Measurements from ENCODE around the gene SLC28A1.

Gene SLC28A1

DNA sequence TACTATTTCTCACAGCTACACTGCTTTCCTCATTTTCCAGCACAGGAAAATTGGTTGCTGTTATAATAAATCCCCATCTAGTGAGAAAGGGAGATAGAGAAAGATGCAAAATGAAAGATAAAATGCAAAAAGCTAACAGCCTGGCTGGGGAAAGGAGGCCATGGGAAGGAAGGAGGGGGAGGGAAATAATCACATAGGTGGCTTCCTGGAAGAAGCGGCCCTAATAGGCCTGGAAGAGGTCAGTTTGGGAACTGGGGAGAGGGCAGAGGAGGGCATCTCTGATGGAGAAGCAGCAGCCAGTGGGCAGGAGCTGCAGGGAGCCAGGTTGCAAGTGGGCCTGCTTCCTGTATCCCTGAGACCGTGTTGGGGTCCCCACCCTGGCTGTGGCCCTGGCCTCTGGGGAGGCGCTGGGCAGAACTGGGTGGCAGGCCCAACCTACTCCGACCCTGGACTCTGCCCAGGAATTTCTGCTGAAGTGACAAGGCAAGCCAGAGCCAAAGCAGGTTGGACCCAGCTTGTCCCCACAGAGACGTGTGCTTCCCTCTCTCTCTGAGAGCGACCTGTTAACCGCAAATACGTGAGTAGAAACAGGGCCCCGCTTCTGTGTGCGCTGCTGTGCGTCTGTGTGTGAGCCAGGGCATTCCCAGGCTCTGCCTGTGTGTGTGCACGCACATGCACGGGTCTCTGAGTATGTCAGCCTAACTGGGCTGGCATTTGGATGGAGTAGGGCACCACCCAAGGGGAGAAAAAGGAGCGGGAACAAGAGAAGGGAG lies 1.9 kb downstream of the SLC28A1 start:
- DNase-seq (ENCODE audit: low spot score), result no peak

DNA sequence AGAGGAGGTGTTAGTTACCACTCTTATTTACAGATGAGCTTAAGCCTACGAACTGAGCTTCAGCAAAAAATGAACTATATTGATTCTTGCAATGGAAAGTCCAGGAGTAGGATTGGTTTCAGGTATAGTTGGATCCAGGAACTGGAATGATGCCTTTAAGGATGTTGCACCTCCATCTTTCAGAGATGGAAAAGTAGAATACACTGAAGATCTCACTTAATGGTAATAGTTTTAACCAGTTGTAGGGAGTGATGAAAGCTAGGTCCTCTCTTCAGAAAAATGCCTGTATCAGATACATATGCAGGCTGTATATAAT lies 2.5 kb downstream of the SLC28A1 start:
- DNase-seq (ENCODE audit: low spot score), result no peak

DNA sequence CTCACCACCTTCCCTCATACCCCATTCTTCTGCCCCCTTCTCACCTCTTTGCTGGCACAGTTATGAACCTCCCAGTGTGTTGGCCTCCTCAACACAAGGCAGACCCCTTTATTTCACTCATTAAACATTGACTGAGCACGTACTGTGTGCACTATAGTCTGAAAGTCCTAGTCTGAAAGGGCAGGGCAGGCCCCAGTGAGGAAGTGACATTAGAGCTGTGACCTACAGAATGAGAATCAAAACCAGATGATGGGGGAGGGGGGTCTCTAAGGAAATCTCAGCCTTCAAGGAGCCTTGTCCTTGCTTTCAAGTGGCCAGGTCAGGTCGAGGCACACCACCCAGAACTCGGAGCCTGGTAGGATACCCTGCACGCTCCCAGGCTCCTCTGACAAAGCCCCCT lies 3.5 kb downstream of the SLC28A1 start:
- no peak for DNase-seq (ENCODE audit: low spot score)

DNA sequence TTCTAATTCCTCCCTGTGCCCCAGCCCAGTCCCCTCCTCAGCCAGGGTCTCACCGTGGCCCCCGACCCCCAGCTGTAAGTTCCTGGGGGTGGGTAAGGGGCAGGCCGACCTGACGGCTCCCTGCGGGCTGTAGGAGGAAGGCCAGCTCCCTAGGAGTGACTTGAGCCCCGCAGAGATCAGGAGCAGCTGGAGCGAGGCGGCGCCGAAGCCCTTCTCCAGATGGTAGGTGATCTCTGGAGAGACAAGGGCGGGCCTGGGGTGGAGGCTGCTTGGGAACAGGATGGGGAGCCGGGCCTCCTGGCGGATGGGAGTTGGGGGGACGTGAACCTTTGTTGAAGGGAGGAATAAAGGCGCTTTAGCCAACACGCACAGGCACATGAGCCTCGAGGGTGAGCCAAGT lies 4.2 kb downstream of the SLC28A1 start:
- DNase-seq (ENCODE audit: low spot score), result peak; percentile 75

DNA sequence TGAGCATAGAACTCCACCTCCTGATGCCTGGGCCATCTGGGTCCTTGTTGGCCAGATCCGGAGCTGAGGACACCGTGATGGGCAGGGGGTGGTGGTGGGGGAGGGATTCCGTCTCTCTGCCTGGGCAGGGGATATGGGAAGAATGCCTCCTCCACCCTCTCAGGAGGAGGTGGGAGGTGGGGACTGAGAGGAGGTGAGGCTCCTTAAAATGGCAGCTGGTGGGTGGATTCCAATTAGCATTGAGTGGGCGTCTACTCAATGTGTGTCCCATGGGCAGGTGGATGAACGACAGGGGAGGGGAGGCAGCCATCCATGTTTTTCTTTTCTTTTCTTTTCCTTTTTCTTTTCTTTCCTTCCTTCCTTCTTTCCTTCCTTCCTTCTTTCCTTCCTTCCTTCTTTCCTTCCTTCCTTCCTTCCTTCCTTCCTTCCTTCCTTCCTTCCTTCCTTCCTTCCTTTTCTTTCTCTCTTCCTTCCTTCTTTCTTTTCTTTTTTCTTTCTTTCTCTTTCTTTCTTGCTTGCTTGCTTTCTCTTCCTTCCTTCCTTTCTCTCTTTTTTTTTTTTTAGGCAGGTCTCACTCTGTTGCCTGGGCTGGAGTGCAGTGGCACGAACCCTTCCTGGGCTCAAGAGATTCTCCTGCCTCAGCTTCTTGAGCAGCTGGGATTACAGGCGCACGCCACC lies 5.0 kb downstream of the SLC28A1 start:
- no peak for DNase-seq (ENCODE audit: low spot score)

DNA sequence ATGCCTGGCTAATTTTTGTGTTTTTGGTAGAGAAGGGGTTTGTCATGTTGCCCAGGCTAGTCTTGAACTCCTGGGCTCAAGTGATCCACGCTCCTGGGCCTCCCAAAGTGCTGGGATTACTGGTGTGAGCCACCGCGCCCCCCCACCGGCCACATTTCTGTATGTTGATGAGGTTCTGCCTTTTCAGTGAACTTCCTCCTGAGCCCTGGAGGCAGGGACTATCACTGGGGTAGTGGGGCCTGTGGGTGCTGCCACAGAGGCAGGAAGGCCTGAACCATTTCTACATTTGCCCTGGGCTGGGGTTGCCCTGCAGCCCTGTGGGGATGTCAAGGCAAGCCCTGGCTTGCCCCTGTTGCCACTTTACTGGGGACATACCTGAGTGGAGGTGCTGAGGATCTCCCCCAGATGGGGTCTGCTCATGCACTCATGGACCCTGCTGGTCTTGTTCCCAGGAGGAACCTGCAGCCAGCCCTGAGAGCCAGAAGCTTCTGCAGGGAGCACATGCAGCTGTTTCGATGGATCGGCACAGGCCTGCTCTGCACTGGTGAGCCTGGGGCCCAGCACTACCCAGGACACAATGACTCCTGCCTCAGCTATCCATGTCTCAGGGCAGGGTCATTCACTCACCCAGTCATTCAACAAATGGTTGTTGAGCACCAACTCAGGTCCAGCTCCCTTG lies 5.7 kb downstream of the SLC28A1 start:
- no peak for DNase-seq (ENCODE audit: low spot score)

DNA sequence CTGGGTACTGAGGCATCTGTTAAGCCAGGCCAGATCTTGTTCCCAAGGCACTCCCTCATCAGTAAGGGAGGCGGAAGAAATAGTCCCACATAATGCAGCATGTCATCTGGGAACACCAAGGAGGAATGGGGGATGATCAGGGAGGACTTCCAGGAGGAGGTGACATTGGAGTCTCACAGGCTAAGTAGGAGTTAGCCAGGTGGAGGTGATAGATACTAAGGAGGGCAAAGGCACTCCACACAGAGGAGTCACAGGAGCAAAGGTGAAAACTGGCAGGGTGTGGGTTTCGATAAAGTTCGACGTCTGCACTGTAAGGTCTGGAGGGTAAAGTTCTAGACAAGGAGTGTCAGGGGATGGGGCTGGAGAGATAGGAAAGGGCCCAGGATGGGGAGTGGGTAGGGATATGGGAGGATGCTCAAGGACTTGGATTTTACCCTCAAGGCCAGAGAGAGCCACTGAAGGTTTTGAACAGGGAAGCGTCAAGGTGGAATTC lies 6.3 kb downstream of the SLC28A1 start:
- DNase-seq (ENCODE audit: low spot score), result no peak

DNA sequence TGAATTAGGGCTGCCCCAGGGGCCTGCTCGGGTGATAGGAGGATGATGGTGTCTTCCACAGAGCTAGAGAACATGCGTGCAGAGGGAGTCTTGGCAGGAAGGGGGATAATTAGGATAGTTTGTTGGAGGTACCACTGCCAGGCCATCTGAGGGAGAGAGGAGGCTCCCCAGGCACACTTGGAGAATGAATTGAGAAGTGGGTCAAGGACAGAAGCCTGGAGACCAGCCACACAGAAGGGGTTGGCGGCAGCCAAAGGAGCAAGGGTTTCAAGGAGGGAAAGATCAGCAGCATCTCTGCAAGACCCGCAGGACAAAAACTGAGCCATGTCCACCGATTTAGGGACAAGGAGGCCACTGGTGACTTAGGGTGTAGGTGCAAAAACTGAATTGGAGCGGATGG lies 6.9 kb downstream of the SLC28A1 start:
- DNase-seq (ENCODE audit: low spot score), result no peak

DNA sequence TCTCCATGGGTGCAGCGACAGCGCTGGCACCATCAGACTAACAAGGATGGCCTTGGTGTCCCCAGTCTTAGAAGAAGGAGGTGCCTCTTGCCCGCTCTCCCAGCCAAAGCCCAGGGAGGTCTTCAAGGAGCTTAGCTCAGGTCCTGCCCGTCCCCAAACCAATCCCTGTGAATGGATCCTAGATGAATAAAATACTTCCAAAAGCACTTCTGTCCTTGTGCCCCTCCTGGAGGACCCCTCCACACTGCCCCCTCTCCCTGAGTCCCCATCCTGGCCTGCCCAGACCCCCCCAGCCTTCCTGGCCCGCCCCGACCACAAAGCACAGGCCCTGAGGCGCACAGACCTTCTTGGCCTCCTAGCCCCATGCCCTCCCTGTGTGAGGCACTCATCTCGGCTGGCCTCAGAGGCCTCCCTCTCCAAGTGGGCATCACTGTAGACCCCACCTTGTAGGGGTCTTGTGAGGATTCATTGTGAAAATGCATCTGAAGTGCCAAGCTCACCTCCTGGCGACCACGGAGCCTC lies 8.4 kb downstream of the SLC28A1 start:
- DNase-seq (ENCODE audit: low spot score), result no peak

DNA sequence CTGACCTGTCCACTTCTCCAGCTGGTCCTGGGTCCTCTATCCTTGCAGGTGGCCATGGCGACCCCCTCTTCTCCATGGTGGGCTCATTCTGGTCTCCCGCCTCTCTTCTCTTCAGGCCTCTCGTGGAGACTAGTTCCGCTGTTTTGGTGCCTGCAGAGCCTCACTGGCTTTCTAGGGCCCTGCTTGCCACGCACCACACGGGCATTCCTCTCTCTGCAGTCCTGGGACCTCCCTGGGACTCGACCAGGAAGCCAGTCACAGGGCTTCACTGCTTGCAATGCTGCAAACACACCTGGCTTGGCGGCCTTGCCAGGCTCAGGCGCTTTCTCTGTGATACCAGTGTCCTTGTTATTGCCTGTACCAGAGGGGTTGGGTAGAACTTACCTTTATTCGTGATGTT lies 9.1 kb downstream of the SLC28A1 start:
- no peak for DNase-seq (ENCODE audit: low spot score)

DNA sequence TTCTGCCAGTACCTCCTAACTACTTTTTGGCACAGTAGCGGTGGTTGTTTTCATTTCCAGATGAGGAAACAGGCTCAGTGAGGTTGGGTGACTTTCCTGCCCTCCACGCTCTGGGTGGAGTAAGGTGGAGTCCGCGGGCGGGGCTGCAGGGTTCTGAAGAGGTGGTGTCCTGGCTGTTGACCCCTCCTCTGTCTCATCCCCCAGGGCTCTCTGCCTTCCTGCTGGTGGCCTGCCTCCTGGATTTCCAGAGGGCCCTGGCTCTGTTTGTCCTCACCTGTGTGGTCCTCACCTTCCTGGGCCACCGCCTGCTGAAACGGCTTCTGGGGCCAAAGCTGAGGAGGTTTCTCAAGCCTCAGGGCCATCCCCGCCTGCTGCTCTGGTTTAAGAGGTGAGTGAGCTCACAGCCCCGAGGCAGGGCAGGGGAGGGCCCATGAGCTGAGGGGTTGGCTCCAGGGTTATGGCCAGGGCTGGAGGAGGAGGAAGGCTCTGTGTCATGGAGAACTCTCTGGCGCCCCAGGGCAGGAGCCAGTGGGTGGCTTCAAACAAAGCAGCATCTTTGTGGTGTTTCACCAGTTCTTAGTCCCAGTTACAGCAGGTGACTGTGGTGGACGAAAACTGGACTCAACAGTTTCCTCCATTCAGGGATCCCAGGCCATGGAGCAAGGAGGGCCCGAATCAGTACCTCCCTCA lies 10.4 kb downstream of the SLC28A1 start:
- DNase-seq (ENCODE audit: low spot score), result no peak

DNA sequence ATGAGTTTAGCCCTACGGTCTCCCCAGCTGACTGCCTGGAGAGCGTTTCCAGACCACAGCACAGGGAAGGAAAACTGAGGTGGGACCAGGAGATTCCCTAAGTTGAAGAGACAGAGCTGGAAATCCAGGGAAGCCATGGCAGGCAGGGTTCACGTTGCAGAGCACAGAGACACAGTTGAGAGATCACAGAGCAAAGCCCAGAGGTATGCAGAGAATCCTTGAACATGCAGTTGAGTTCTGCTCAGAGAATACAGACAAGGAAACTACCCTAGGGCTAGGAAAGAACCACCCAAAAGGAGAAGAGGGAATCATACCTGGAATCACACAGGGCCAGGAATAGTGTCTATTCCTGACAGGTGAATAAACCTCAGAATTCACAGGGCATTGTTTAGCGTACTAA lies 14.3 kb downstream of the SLC28A1 start:
- no peak for DNase-seq (ENCODE audit: low spot score)

DNA sequence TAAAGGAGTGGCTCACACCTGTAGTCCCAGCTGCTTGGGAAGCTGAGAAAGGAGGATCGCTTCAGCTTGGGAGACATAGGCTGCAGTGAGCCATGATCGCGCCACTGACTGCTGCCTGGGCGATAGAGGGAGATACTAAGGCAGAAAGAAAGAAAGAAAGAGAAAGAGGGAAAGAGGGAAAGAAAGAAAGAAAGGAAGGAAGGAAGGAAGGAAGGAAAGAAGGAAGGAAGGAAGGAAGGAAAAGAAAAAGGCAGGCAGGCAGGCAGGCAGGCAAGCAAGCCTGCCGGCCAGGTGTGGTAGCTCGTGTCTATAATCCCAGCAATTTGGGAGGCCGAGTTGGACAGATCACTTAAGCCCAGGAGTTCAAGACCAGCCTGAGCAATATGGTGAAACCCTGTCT lies 15.3 kb downstream of the SLC28A1 start:
- no peak for DNase-seq (ENCODE audit: low spot score)

DNA sequence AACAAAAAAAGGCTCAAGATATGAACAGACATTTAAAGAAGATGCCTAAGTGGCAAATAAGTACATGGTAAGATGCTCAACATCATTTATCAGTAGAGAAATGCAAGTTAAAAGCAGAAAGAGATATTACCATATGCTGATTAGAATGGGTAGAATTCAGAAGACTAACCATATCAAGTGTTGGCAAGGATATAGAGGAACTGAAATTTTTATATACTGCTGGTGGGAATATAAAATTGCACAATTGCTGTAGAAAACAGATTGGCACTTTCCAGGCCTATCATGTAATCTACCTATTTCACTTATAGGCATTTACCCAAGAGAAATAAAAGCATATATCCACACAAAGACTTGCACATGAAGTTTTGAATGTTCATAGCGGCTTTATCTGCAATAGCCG lies 17.1 kb downstream of the SLC28A1 start:
- DNase-seq (ENCODE audit: low spot score), result no peak

DNA sequence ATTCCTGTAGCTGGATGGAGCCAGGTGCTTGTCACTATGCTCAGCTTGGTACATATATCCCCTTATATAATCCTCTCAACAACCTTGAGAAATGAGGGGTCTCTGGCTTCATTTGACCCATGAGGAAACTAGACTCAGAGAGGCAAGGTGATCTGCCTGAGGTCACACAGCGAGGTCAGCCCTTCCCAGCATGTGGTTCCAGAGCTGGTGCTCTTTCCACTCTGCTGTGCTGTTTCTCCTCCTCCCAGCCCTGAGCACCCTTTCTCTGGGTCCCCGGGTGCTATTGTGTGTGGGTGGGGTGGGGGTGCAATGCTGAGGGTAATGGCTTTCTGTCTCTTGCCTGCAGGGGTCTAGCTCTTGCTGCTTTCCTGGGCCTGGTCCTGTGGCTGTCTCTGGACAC lies 19.3 kb downstream of the SLC28A1 start:
- DNase-seq (ENCODE audit: low spot score), result no peak

DNA sequence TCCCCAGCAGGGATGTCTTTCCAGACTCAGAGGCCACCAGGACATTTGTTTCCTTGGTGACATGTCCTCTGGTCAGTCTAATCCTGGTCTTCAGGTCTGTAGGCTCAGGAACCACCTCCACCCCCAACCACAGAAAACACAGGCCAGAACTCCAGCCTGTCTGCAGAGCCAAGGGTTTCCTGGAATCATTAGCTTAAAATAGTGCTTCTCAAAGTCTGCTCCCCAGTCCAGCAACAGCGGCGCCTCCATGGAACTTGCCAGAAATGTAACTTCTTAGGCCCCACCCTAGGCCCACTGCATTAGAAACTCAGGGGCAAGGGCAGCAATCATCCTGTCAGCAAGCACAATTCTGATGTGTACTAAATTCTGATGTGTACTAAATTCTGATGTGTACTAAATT lies 20.0 kb downstream of the SLC28A1 start:
- DNase-seq (ENCODE audit: low spot score), result no peak

DNA sequence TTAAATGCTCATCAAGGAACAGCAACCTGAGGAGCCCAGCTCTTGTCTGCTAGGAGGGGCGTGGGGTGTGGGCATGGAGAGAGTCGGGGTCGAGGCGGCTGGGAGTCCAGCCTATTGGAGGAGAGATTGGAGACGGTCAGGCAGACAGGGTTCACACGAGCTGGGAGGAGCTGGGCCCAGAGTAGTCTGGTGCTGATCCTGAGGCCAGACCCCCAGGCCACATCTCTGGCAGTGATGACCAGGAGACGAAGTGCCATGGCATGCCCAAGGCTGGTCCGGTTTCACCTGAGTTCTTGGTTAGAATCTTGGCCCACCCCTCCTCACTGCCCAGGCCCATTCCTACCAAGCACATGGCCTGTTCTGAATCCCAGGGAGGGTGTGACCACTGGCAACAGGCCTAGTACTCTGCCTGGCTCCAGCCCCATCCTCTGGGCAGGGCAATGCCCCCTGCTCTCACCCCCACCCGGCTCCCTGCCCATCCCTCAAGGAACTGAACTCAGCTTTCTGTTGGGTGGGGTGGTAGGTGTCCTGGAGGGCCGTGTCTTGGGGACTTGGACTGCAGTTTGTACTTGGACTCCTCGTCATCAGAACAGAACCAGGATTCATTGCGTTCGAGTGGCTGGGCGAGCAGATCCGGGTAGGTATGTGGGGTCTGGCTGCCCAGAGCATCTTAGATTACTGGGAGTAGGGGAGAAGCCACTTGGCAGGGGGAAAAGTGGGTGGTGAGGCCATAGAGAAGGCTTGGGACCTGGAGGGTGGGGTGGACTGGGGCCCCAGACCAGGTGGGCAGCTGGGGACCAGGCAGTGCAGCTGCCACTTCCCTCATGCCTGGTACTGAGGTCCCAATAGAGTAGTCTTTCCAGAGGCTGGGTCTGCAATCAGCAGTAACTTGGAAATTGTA lies 20.8 kb downstream of the SLC28A1 start:
- DNase-seq (ENCODE audit: low spot score), result no peak

DNA sequence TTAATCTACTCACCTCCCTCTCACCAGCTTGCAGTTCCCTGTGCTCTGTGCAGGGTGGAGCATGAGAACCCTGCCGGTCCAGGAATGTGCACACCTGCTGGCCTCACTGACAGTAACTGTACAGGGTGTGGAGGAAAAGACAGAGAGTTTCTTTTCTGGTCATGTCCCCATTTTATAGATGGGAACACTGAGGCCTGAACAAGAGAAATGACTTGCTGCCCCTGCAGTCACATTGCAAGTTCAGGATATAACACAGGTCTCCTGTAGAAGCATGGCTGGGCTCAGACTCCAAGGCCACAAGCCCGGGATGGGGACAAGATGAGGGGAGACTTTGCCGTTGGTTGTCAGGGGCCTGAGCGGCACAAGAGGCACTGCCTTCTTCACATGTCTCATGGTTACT lies 23.3 kb downstream of the SLC28A1 start:
- DNase-seq (ENCODE audit: low spot score), result no peak

DNA sequence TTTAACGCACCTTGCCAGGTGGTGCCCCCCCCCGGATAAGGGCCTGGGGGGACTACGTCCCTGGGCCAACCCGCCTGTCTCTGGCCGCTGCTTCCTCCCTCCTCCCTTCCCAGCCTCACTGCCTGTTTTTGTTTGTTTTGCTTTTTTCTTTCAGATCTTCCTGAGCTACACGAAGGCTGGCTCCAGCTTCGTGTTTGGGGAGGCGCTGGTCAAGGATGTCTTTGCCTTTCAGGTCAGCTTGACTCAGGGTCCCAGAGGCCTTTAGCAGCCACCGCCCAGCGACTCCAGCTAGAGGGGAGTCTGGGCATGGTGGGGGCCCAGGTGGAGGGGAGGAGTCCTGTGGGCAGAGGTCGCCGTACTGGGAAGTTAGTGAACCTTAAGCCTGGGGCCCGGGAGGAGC lies 24.1 kb downstream of the SLC28A1 start:
- DNase-seq (ENCODE audit: low spot score), result no peak

DNA sequence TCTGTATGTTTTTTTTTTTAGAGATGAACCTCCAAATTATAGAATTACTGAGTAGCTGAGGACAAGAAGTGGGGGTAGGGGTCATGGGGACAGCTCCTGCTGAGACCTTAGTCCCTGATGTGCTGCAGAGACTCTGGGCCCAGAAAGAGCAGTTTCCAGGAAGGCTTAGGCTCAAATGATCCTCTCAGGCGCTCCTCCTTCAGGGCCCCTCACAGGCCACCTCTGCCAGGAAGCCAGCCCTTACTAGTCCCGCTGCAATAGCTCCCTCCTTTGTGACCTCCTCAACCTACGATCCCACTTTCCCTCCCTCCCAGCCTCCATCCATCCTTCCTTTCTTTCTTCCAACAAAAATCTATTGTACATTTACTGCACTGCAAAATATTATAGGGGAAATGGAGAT lies 24.6 kb downstream of the SLC28A1 start:
- DNase-seq (ENCODE audit: low spot score), result no peak

DNA sequence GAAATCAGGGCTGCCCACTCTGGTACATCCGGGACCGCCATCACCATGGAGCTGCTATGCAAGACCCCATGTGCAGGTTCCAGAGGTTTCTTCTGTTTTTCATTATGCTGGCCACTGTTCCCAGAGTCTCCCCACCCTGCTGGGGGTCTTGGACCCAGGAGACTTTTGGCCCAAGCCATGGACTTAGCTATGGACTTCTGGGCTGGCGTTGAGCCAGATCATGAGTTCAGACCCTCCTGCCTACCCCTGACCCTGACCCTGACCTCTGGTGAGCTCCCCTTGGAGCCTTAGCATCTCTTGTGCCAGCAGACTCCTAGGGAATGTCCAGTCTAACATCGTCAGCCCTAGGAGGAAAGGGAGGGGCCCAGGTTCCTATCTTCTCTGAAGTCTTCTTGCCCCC lies 25.3 kb downstream of the SLC28A1 start:
- no peak for DNase-seq (ENCODE audit: low spot score)

All from D341Med (cell line).